GM10248 (cell line): ENCODE data around the gene COL9A2.
"Not testable (repeated sequence)": the region's sequence is repeated elsewhere in the genome, so short reads cannot be mapped to it uniquely, and the experiment has no call there.

Source experiments
- CTCF ChIA-PET: fragments of 300-600 bp; sonication (Branson Sonifier 250); formaldehyde crosslinking; extraction: SDS; loops from one replicate; lab custom pipeline; 2021; ENCODE audit warnings: antibody characterized with exemption; lab: Yijun Ruan, JAX
- POLR2A ChIA-PET: fragments of 350-650 bp; sonication (Branson Sonifier 250); formaldehyde crosslinking; extraction: SDS; loops from one replicate; lab custom pipeline; 2020; ENCODE audit warnings: antibody characterized with exemption; lab: Yijun Ruan, JAX
- DNase-seq: peaks from one replicate; pipeline ENCODE4 v3.0.0; 2012; ENCODE audit errors: extremely low spot score
- CTCF ChIP-seq: IDR thresholded peaks from 2 replicates; pipeline ENCODE4 v1.5.1; 2012; ENCODE audit warnings: mild to moderate bottlenecking, low read depth; ENCODE audit errors: extremely low read depth, missing control alignments, control extremely low read depth

The COL9A2 gene

GRCh38 chr1:40341491-40342380 lies 24.6 kb upstream of the COL9A2 start:
- ChIA-PET POLR2A (no interaction called here), CTCF (interaction anchor here (0.7 to 10.1 kb wide), 15 partner anchors 10 to 259 kb away, joined by 3 to 262 read pairs (median 4); partner anchors contain the start of gene COL9A2)
- no peak for DNase-seq
- TF ChIP-seq CTCF, result no peak

- CTCF ChIA-PET, result interaction anchor here (0.6 to 10.1 kb wide), 77 partner anchors 9 to 457 kb away, joined by 3 to 262 read pairs (median 6); partner anchors contain the start of genes COL9A2, MFSD2A, PPT1 and SMAP2
- POLR2A ChIA-PET, result no interaction called here
- no peak for DNase-seq
- no peak for TF ChIP-seq CTCF
These were observed 22.6 kb upstream of the COL9A2 start for GRCh38 chr1:40339420-40340323.

GRCh38 chr1:40338745-40339419 lies 21.8 kb upstream of the COL9A2 start:
- DNase-seq, result peak; percentile 84
- TF ChIP-seq CTCF, result peak; percentile 97
- POLR2A ChIA-PET, result no interaction called here
- CTCF ChIA-PET, result interaction anchor here (0.6 to 10.1 kb wide), 88 partner anchors 10 to 457 kb away, joined by 3 to 262 read pairs (median 6); partner anchors contain the start of genes COL9A2, MFSD2A, PPT1 and SMAP2

GRCh38 chr1:40337443-40337842 lies 20.4 kb upstream of the COL9A2 start:
- ChIA-PET POLR2A (no interaction called here), CTCF (interaction anchor here (1.0 to 10.1 kb wide), 43 partner anchors 11 to 363 kb away, joined by 3 to 262 read pairs (median 8); partner anchors contain the start of genes COL9A2, PPT1 and TMCO2)
- no peak for TF ChIP-seq CTCF
- DNase-seq, result no peak

- ChIA-PET POLR2A (no interaction called here), CTCF (interaction anchor here (0.8 to 1.7 kb wide), 3 partner anchors 17 to 189 kb away, joined by 3 to 7 read pairs (median 3); no protein-coding TSS in a partner anchor)
- no peak for DNase-seq
- no peak for TF ChIP-seq CTCF
These were observed 15.6 kb upstream of the COL9A2 start for GRCh38 chr1:40332695-40333094.

GRCh38 chr1:40331403-40331802 lies 14.3 kb upstream of the COL9A2 start:
- CTCF ChIA-PET, result interaction anchor here (1.0 to 1.4 kb wide), 2 partner anchors 16 to 178 kb away, joined by 3 to 4 read pairs; no protein-coding TSS in a partner anchor
- DNase-seq, POLR2A ChIA-PET: not testable (repeated sequence)
